H1 (cell line): Measurements from ENCODE around the gene STPG1. TPM values are rescaled to one million over a fixed set of nuclear protein-coding genes. Genes with fewer than 3 reads are reported as not detected.

Experiments used
- BACH1 ChIP-seq: IDR thresholded peaks from 2 replicates; pipeline ENCODE4 v1.6.1; 2012; ENCODE audit warnings: low read length, improper control_type of control experiment
- CREB1 ChIP-seq: IDR thresholded peaks from 2 replicates; pipeline ENCODE4 v1.6.1; 2012; ENCODE audit warnings: inconsistent platforms
- KDM1A ChIP-seq: fragments of 200-600, 300-600 bp; sonication (generic); IDR thresholded peaks from 2 replicates; pipeline ENCODE4 v1.7.1; 2016; ENCODE audit warnings: mild to moderate bottlenecking, low read length, borderline replicate concordance
- RBBP5 ChIP-seq: IDR thresholded peaks from 2 replicates; pipeline ENCODE4 v1.7.1; 2012; ENCODE audit warnings: low read depth, mild to moderate bottlenecking, inconsistent platforms, low read length, moderate library complexity, borderline replicate concordance
- RXRA ChIP-seq: IDR thresholded peaks from 2 replicates; pipeline ENCODE4 v1.6.1; 2011; ENCODE audit warnings: low read depth, mild to moderate bottlenecking, low read length, moderate library complexity; ENCODE audit not compliant: insufficient read depth
- SUZ12 ChIP-seq: fragments of 200-600 bp; sonication (generic); IDR thresholded peaks from 2 replicates; pipeline ENCODE4 v1.6.1; 2012; ENCODE audit warnings: mild to moderate bottlenecking, inconsistent platforms, low read length, moderate library complexity, mixed read lengths
- TCF12 ChIP-seq: IDR thresholded peaks from 2 replicates; pipeline ENCODE4 v1.6.1; 2011; ENCODE audit warnings: low read depth, mild to moderate bottlenecking, low read length
- polyA plus RNA-seq, 7 experiments: library from polyadenylated mRNA; depleted of rRNA in 3 of 7; stranded (reverse) in 5 of 7; unstranded in 2 of 7; fragments of >200 nt in 5 of 7; fragments of 200-250 nt in 2 of 7; gene quantifications; 1 replicate in 5 of 7; 2 replicates in 1 of 7; 4 replicates in 1 of 7; pipeline versions ENCODE4 v1.2.1 to v1.2.3, GENCODE V29; 2011 to 2013; ENCODE audit warnings: missing spikeins in 2 of 7, mixed read lengths in 2 of 7
- total RNA-seq: library from RNA; stranded (reverse); fragmentation: NEBNext Ultra II Directional; extraction: Animal tissue kit (Norgen Biotek cat#: 25700); gene quantifications from 2 replicates; pipeline ENCODE4 v1.2.1, GENCODE V29; 2021
- TF ChIP-seq, protein P1 (sequence below): IDR thresholded peaks from 2 replicates; pipeline ENCODE4 v1.6.1; 2012; ENCODE audit warnings: inconsistent platforms

The STPG1 gene
- total and polyA plus RNA-seq, 2 of the 8 experiments (the other 6 are each of a cell fraction or from before 2014, with no cell fraction given) = 10.3 to 11.2 TPM

- no peak for TF ChIP-seq KDM1A
- TF ChIP-seq CREB1 = no peak
- TF ChIP-seq BACH1 = no peak
- no peak for TF ChIP-seq SUZ12
- no peak for TF ChIP-seq TCF12
- TF ChIP-seq RBBP5 = no peak
- TF ChIP-seq, protein P1, sequence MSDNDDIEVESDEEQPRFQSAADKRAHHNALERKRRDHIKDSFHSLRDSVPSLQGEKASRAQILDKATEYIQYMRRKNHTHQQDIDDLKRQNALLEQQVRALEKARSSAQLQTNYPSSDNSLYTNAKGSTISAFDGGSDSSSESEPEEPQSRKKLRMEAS = no peak
- no peak for TF ChIP-seq RXRA
These were observed 81.5 kb downstream of the STPG1 start (continued) for GRCh38 chr1:24331961-24332673.
